Endothelial cell of umbilical vein (primary cell): ENCODE results near the gene DR1. TPM values are rescaled to one million over a fixed set of nuclear protein-coding genes. Genes with fewer than 3 reads are reported as not detected.

Experiments
- BruUV-seq: library from RNA; stranded (reverse); fragments of 400-500 nt; replicated peaks from 2 replicates; lab custom pipeline; 2021; lab: Mats Ljungman, UMichigan
- CTCF ChIA-PET: fragments of 300-600, 350-600 bp; sonication (Branson Sonifier 250); formaldehyde crosslinking; loops from one replicate; lab custom pipeline; 2021; ENCODE audit warnings: antibody characterized with exemption, inconsistent platforms; lab: Charles Lee
- POLR2A ChIA-PET: fragments of 300-600, 350-600 bp; sonication (Branson Sonifier 250); formaldehyde crosslinking; loops from one replicate; lab custom pipeline; 2021; ENCODE audit warnings: antibody characterized with exemption, inconsistent platforms; lab: Charles Lee
- DNase-seq: peaks from one replicate; pipeline ENCODE4 v3.0.0-alpha.2; 2011; ENCODE audit warnings: low read depth, low spot score
- FAIRE-seq: peaks from 2 replicates; lab custom pipeline; 2011; peaks lifted over from hg19 to GRCh38; lab: Jason Lieb, UNC
- H2AFZ ChIP-seq: 2 replicates; pipeline ENCODE4 v1.6.0; 2012; ENCODE audit warnings: low read depth, low read length, control low read depth, inconsistent platforms
- H3K27ac ChIP-seq: 2 replicates; pipeline ENCODE4 v1.5.1; 2011; ENCODE audit warnings: low read depth, mild to moderate bottlenecking, control low read depth, low read length, moderate library complexity; ENCODE audit not compliant: insufficient read depth
- H3K27me3 ChIP-seq, 2 experiments: 2 replicates each; pipeline versions ENCODE4 v1.6.0 to v1.6.1; 2011; ENCODE audit warnings: low read length in 2 of 2, mixed read lengths in 1 of 2; ENCODE audit not compliant: control insufficient read depth in 2 of 2, insufficient read depth in 2 of 2
- H3K36me3 ChIP-seq, 2 experiments: 2 replicates in 1 of 2; 3 replicates in 1 of 2; pipeline ENCODE4 v1.5.1; 2011; ENCODE audit warnings: low read length in 2 of 2, mild to moderate bottlenecking in 1 of 2, moderate library complexity in 1 of 2; ENCODE audit not compliant: control insufficient read depth in 2 of 2, insufficient read depth in 2 of 2; ENCODE audit errors: extremely low read depth in 1 of 2
- H3K4me1 ChIP-seq: 3 replicates; pipeline ENCODE4 v1.5.1; 2011; ENCODE audit warnings: mild to moderate bottlenecking, low read length; ENCODE audit not compliant: control insufficient read depth, insufficient read depth; ENCODE audit errors: extremely low read depth
- H3K4me2 ChIP-seq: 2 replicates; pipeline ENCODE4 v1.6.1; 2011; ENCODE audit warnings: low read length, control low read depth, mixed read lengths; ENCODE audit not compliant: insufficient read depth
- H3K4me3 ChIP-seq, 3 experiments: fragments of 200-600 bp in 1 of 3; sonication (generic), shearing (Covaris generic) in 1 of 3; replicated peaks in 1 of 3; 2 replicates each; pipeline ENCODE4 v1.5.1; 2011 to 2016; ENCODE audit warnings: control low read depth in 3 of 3, low read length in 3 of 3, mild to moderate bottlenecking in 2 of 3, inconsistent platforms in 1 of 3, low read depth in 1 of 3, moderate library complexity in 1 of 3; ENCODE audit not compliant: insufficient read depth in 1 of 3
- H3K79me2 ChIP-seq: 2 replicates; pipeline ENCODE4 v1.6.0; 2012; ENCODE audit warnings: low read length, inconsistent platforms; ENCODE audit not compliant: control insufficient read depth, insufficient read depth
- H3K9ac ChIP-seq: replicated peaks from 2 replicates; pipeline ENCODE3; 2011; ENCODE audit warnings: low read length, control low read depth; ENCODE audit not compliant: insufficient read depth; ENCODE audit errors: extremely low read depth
- H3K9me1 ChIP-seq: replicated peaks from 3 replicates; pipeline ENCODE4 v1.6.0; 2011; ENCODE audit warnings: mild to moderate bottlenecking, low read length; ENCODE audit not compliant: control insufficient read depth, insufficient read depth; ENCODE audit errors: extremely low read depth
- H3K9me3 ChIP-seq: replicated peaks from 2 replicates; pipeline ENCODE4 v1.5.1; 2012; ENCODE audit warnings: low read length, inconsistent platforms; ENCODE audit not compliant: control insufficient read depth, insufficient read depth
- H4K20me1 ChIP-seq: replicated peaks from 2 replicates; pipeline ENCODE3; 2011; ENCODE audit warnings: mild to moderate bottlenecking, low read length; ENCODE audit not compliant: control insufficient read depth, insufficient read depth; ENCODE audit errors: extremely low read depth
- CTCF ChIP-seq, 2 donors: IDR thresholded peaks; 1 replicate in 1 of 2; 2 replicates in 1 of 2; pipeline ENCODE4 v1.5.1; 2011; ENCODE audit warnings: low read length in 2 of 2, mild to moderate bottlenecking in 2 of 2, moderate library complexity in 2 of 2, control low read depth in 1 of 2, inconsistent platforms in 1 of 2, low read depth in 1 of 2; ENCODE audit not compliant: insufficient read depth in 1 of 2; ENCODE audit errors: extremely low read depth in 1 of 2
- EZH2 ChIP-seq: IDR thresholded peaks from 2 replicates; pipeline ENCODE4 v1.6.1; 2012; ENCODE audit warnings: borderline replicate concordance, low read depth, mild to moderate bottlenecking, moderate library complexity, low read length, inconsistent platforms; ENCODE audit not compliant: severe bottlenecking
- FOS ChIP-seq: IDR thresholded peaks from 2 replicates; pipeline ENCODE4 v1.6.1; 2011; ENCODE audit warnings: mild to moderate bottlenecking, low read length, moderate library complexity, borderline replicate concordance; ENCODE audit not compliant: insufficient read depth
- GATA2 ChIP-seq: IDR thresholded peaks from 2 replicates; pipeline ENCODE4 v1.7.0; 2011; ENCODE audit warnings: low read depth, mild to moderate bottlenecking, moderate library complexity, mixed read lengths, low read length; ENCODE audit not compliant: insufficient read length, insufficient read depth
- JUN ChIP-seq: IDR thresholded peaks from 2 replicates; pipeline ENCODE4 v1.6.1; 2011; ENCODE audit warnings: borderline replicate concordance, low read depth; ENCODE audit not compliant: insufficient read length, insufficient read depth
- MAX ChIP-seq: IDR thresholded peaks from 2 replicates; pipeline ENCODE4 v1.6.1; 2011; ENCODE audit not compliant: insufficient read depth, insufficient read length
- MYC ChIP-seq: IDR thresholded peaks from one replicate; pipeline ENCODE4 v1.6.1; 2011; ENCODE audit warnings: mild to moderate bottlenecking, low read depth, low read length
- POLR2A ChIP-seq: IDR thresholded peaks from 2 replicates; pipeline ENCODE4 v1.6.1; 2012; ENCODE audit warnings: low read depth, mild to moderate bottlenecking, control low read depth, low read length
- POLR2AphosphoS5 ChIP-seq: IDR thresholded peaks from 2 replicates; pipeline ENCODE4 v1.6.1; 2012; ENCODE audit warnings: low read depth, mild to moderate bottlenecking, control low read depth, low read length, moderate library complexity; ENCODE audit not compliant: insufficient read depth
- dilution Hi-C: fragments of 300-500 bp; cut with MboI; formaldehyde crosslinking; loops from one replicate; pipeline ENCODE4 v1.15.0; 2019; ENCODE audit warnings: low sequenced_read_pairs; ENCODE audit not compliant: extremely low pct_ligation_motif_present
- intact Hi-C: fragments of 100-400 bp; cut with micrococcal nuclease; formaldehyde crosslinking; loops from one replicate; pipeline ENCODE4 v1.10.0; 2022
- polyA plus RNA-seq, 4 experiments: library from polyadenylated mRNA; depleted of rRNA in 3 of 4; stranded (reverse) in 3 of 4; unstranded in 1 of 4; fragments of >200 nt; gene quantifications; 2 replicates each; pipeline versions ENCODE4 v1.2.1 to v1.2.3, GENCODE V29; 2011 to 2012; ENCODE audit warnings: missing spikeins in 1 of 4
- total RNA-seq: library from RNA; stranded (reverse); gene quantifications from 2 replicates; pipeline ENCODE4 v1.2.3, GENCODE V29; 2021

DR1 gene
- total and polyA plus RNA-seq, 2 donors (not counting 3 experiments of a cell fraction or from before 2014, with no cell fraction given): 11.7 to 49.4 TPM

GRCh38 chr1:93350322-93350721 lies 4.6 kb downstream of the DR1 start:
- CTCF ChIA-PET: interaction anchor here (1.3 kb wide), 1 partner anchor 46 kb away, joined by 5 read pairs; no protein-coding TSS in a partner anchor
- FAIRE-seq: no peak
- Histone ChIP-seq H3K36me3 (peaks cover 0 to 14% of the 10 kb centered on the region in 2 experiments), H4K20me1 (no peaks in the 10 kb centered on the region), H3K27me3 (no peaks in the 10 kb centered on the region), H3K27ac (no peak overlapping the region), H3K79me2 (peaks cover 93% of the 10 kb centered on the region), H3K9me3 (no peaks in the 10 kb centered on the region), H3K9ac (no peak overlapping the region), H3K4me2 (peak overlapping the region; percentile 99), H3K4me3 (no peak overlapping the region), H3K4me1 (peaks cover 14% of the 10 kb centered on the region), H3K9me1 (no peaks in the 10 kb centered on the region), H2AFZ (no peak overlapping the region)
- no TSS peak for BruUV-seq
- dilution Hi-C loops: no loop called here
- POLR2A ChIA-PET: no interaction called here
- TF ChIP-seq CTCF (IDR thresholded peaks at IDR 0.05; ENCODE audit: extremely low read depth in 1 of 2, insufficient read depth in 1 of 2, low read depth in 1 of 2, low read length in 2 of 2): no peak
- TF ChIP-seq MAX: no peak
- TF ChIP-seq POLR2A: no peak
- no peak for TF ChIP-seq EZH2
- TF ChIP-seq MYC: no peak
- TF ChIP-seq JUN: no peak
- TF ChIP-seq GATA2: no peak
- no peak for TF ChIP-seq POLR2AphosphoS5
- no peak for TF ChIP-seq FOS
- DNase-seq: no peak
- intact Hi-C loops: no loop called here
